B cell (primary cell): ENCODE results near the gene HHIPL1. TPM values are rescaled to one million over a fixed set of nuclear protein-coding genes. Genes with fewer than 3 reads are reported as not detected.

Experiments used
- ATAC-seq: fragments of 200-7000 bp; cut with Tn5 transposase; one replicate; pipeline ENCODE4 v1.10.0; 2021; ENCODE audit warnings: low read depth, mild to moderate bottlenecking, moderate number of reproducible peaks, moderate library complexity
- CTCF ChIA-PET: fragments of 350-600 bp; sonication (Branson Sonifier 250); formaldehyde crosslinking; loops from one replicate; lab custom pipeline; 2021; ENCODE audit warnings: antibody characterized with exemption, inconsistent platforms; lab: Charles Lee
- POLR2A ChIA-PET: fragments of 350-600 bp; sonication (Branson Sonifier 250); formaldehyde crosslinking; loops from one replicate; lab custom pipeline; 2021; ENCODE audit warnings: antibody characterized with exemption; lab: Charles Lee
- DNase-seq: peaks from one replicate; pipeline ENCODE4 v3.0.0; 2013
- H2AFZ ChIP-seq: 2 replicates; pipeline ENCODE4 v1.6.1; 2012; ENCODE audit warnings: mild to moderate bottlenecking, low read depth, low read length; ENCODE audit not compliant: insufficient read depth, poor library complexity, severe bottlenecking
- H3K27ac ChIP-seq, 2 donors: 1 replicate in 1 of 2; 2 replicates in 1 of 2; pipeline ENCODE4 v1.5.1; 2012 to 2013; ENCODE audit warnings: low read length in 2 of 2, mild to moderate bottlenecking in 2 of 2, moderate library complexity in 1 of 2
- H3K27me3 ChIP-seq, 4 experiments: fragments of 200-600 bp in 1 of 4; sonication (generic) in 1 of 4; replicated peaks in 1 of 4; 1 replicate in 2 of 4; 2 replicates in 2 of 4; pipeline versions ENCODE4 v1.6.1 to v1.7.0; 2013 to 2016; ENCODE audit warnings: low read length in 3 of 4, mild to moderate bottlenecking in 2 of 4, mixed read lengths in 1 of 4, moderate library complexity in 1 of 4; ENCODE audit not compliant: insufficient read depth in 4 of 4, control insufficient read depth in 3 of 4; ENCODE audit errors: control extremely low read depth in 1 of 4
- H3K36me3 ChIP-seq, 2 experiments: replicated peaks in 1 of 2; 1 replicate in 1 of 2; 2 replicates in 1 of 2; pipeline versions ENCODE4 v1.6.1 to v1.7.1; 2013; ENCODE audit warnings: low read length in 1 of 2; ENCODE audit not compliant: insufficient read depth in 2 of 2, control insufficient read depth in 1 of 2; ENCODE audit errors: control extremely low read depth in 1 of 2, extremely low read depth in 1 of 2
- H3K4me1 ChIP-seq, 2 donors: fragments of 200-600 bp in 1 of 2; sonication (generic) in 1 of 2; 1 replicate in 1 of 2; 2 replicates in 1 of 2; pipeline versions ENCODE4 v1.5.1 to v1.6.1; 2013 to 2017; ENCODE audit warnings: low read length in 2 of 2; ENCODE audit not compliant: control insufficient read depth in 2 of 2, insufficient read depth in 2 of 2
- H3K4me2 ChIP-seq: replicated peaks from 2 replicates; pipeline ENCODE3; 2012; ENCODE audit warnings: mild to moderate bottlenecking, low read depth, low read length; ENCODE audit not compliant: poor library complexity, severe bottlenecking
- H3K4me3 ChIP-seq, 5 experiments: fragments of 200-600 bp in 1 of 5; sonication (generic) in 1 of 5; 1 replicate in 3 of 5; 2 replicates in 2 of 5; pipeline versions ENCODE4 v1.5.1 to v1.7.0; 2011 to 2016; ENCODE audit warnings: low read length in 4 of 5, mild to moderate bottlenecking in 4 of 5, low read depth in 2 of 5, control low read depth in 1 of 5, moderate library complexity in 1 of 5; ENCODE audit not compliant: insufficient read depth in 1 of 5; ENCODE audit errors: control extremely low read depth in 1 of 5, extremely low read depth in 1 of 5
- H3K79me2 ChIP-seq: fragments of 200-600 bp; sonication (generic); one replicate; pipeline ENCODE4 v1.6.0; 2016; ENCODE audit warnings: low read length; ENCODE audit not compliant: control insufficient read depth, insufficient read depth
- H3K9ac ChIP-seq: fragments of 200-600 bp; sonication (generic); 2 replicates; pipeline ENCODE4 v1.6.1; 2017; ENCODE audit warnings: mild to moderate bottlenecking, low read length, moderate library complexity
- H3K9me3 ChIP-seq, 3 donors: one replicate each; pipeline versions ENCODE4 v1.6.1 to v1.7.1; 2013; ENCODE audit warnings: low read length in 2 of 3; ENCODE audit not compliant: control insufficient read depth in 2 of 3, insufficient read depth in 1 of 3; ENCODE audit errors: control extremely low read depth in 1 of 3
- H4K20me1 ChIP-seq: 2 replicates; pipeline ENCODE4 v1.6.0; 2012; ENCODE audit warnings: mild to moderate bottlenecking, low read length; ENCODE audit not compliant: insufficient read depth, control insufficient read depth, poor library complexity, severe bottlenecking
- H3K27ac Mint-ChIP-seq: one replicate; pipeline ENCODE4 v1.8.0; 2021; ENCODE audit warnings: mixed read lengths
- H3K27me3 Mint-ChIP-seq: one replicate; pipeline ENCODE4 v1.8.0; 2021; ENCODE audit warnings: mixed read lengths
- H3K4me1 Mint-ChIP-seq: one replicate; pipeline ENCODE4 v1.8.0; 2021; ENCODE audit warnings: mixed read lengths
- H3K4me3 Mint-ChIP-seq: one replicate; pipeline ENCODE4 v1.8.0; 2021; ENCODE audit warnings: mixed read lengths
- H3K9me3 Mint-ChIP-seq: one replicate; pipeline ENCODE4 v1.8.0; 2022; ENCODE audit warnings: mixed read lengths; ENCODE audit not compliant: insufficient read depth
- EZH2 ChIP-seq: IDR thresholded peaks from 2 replicates; pipeline ENCODE4 v1.6.1; 2012; ENCODE audit warnings: borderline replicate concordance, low read depth, mild to moderate bottlenecking, moderate library complexity, low read length; ENCODE audit not compliant: insufficient read depth, poor library complexity, severe bottlenecking
- whole genome bisulfite sequencing: methylation state at CpG from one replicate; pipeline ENCODE4 v1.1.5; 2013; ENCODE audit warnings: missing lambda C conversion rate; ENCODE audit not compliant: insufficient coverage; 5-methylcytosine and 5-hydroxymethylcytosine counted together
- intact Hi-C: fragments of 100-400 bp; cut with micrococcal nuclease; formaldehyde crosslinking; loops from one replicate; pipeline ENCODE4 v1.10.0; 2022
- polyA plus RNA-seq: library from polyadenylated mRNA; depleted of rRNA; stranded (reverse); fragments of >200 nt; gene quantifications from 2 replicates; pipeline ENCODE4 v1.2.3, GENCODE V29; 2012
- total RNA-seq, 2 donors: library from RNA; stranded (reverse); fragments of 120-200 nt in 1 of 2; gene quantifications; 1 replicate in 1 of 2; 2 replicates in 1 of 2; pipeline versions ENCODE4 v1.2.3 to v1.2.4, GENCODE V29; 2013 to 2022
- TF ChIP-seq, protein P1 (sequence below): fragments of 200-600 bp; IDR thresholded peaks from one replicate; pipeline ENCODE4 v1.8.0; 2022; ENCODE audit warnings: antibody characterized with exemption, mild to moderate bottlenecking

HHIPL1 gene
- total and polyA plus RNA-seq, 2 donors (not counting 1 experiment from before 2014, with no cell fraction given) = not detected

DNA sequence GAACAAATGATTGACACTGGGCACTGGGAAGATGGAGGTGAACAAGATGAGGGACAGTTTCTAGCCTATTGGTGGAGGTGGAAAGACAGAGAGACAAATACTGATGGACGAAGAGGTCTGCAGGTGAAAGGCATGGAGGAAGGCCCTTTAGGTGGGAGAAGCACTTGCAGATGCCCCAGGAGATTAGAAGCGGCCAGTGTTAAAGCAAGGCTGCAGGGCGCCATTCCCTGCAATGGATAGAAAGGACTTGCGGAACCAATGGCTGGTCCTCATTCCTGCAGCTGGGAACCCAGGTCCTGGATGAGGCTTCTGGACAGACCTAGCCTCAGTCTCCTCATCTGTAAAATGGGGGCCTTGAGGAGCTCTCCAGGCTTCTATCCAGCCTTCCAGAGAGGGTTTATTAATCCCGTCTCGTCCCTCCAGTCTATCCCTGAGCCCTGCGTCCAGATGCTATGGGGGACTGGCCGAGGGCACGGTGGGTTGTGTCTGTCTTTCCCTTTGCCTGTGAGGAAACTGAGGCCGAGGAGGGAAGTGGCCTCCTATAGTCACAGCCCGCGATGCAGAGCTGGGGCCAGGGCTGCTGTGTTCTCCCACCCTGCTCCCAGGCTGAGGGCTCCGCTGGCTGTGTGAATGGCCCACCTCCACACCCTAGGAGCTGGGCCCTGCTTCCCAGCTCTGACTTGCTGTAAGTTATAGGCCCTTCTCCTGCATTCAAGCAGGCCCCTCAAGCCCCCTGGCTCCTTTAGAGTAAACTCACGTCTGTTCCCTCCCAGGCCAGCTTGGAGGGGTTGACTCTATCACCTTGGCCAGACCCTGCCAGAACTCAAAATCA lies 72.1 kb downstream of the HHIPL1 start:
- H3K9me3 Mint-ChIP-seq = no peaks in the 10 kb centered on the region
- peaks cover 8% of the 10 kb centered on the region for H3K27me3 Mint-ChIP-seq
- DNase-seq (no peak), ATAC-seq (no peak)
- H4K20me1 ChIP-seq = no peaks in the 10 kb centered on the region
- H3K27ac Mint-ChIP-seq = no peak overlapping the region
- no peak overlapping the region for H3K4me3 ChIP-seq
- CTCF ChIA-PET = no interaction called here
- H2AFZ ChIP-seq = no peak overlapping the region
- H3K4me1 Mint-ChIP-seq = no peaks in the 10 kb centered on the region
- no peak overlapping the region for H3K4me3 Mint-ChIP-seq
- H3K4me2 ChIP-seq = no peak overlapping the region
- no peak overlapping the region for H3K27ac ChIP-seq
- H3K79me2 ChIP-seq = no peaks in the 10 kb centered on the region
- no peaks in the 10 kb centered on the region for H3K4me1 ChIP-seq
- peaks cover 0 to 3% (median 0%) of the 10 kb centered on the region in 4 experiments for H3K27me3 ChIP-seq
- TF ChIP-seq EZH2 = no peak
- TF ChIP-seq, protein P1, sequence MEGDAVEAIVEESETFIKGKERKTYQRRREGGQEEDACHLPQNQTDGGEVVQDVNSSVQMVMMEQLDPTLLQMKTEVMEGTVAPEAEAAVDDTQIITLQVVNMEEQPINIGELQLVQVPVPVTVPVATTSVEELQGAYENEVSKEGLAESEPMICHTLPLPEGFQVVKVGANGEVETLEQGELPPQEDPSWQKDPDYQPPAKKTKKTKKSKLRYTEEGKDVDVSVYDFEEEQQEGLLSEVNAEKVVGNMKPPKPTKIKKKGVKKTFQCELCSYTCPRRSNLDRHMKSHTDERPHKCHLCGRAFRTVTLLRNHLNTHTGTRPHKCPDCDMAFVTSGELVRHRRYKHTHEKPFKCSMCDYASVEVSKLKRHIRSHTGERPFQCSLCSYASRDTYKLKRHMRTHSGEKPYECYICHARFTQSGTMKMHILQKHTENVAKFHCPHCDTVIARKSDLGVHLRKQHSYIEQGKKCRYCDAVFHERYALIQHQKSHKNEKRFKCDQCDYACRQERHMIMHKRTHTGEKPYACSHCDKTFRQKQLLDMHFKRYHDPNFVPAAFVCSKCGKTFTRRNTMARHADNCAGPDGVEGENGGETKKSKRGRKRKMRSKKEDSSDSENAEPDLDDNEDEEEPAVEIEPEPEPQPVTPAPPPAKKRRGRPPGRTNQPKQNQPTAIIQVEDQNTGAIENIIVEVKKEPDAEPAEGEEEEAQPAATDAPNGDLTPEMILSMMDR = no peak
- WGBS = 93% methylated on average over 14 of the region's 14 CpGs
- H3K9ac ChIP-seq = no peak overlapping the region
- intact Hi-C loops = no loop called here
- POLR2A ChIA-PET = no interaction called here
- H3K36me3 ChIP-seq = no peaks in the 10 kb centered on the region
- H3K9me3 ChIP-seq = no peaks in the 10 kb centered on the region

DNA sequence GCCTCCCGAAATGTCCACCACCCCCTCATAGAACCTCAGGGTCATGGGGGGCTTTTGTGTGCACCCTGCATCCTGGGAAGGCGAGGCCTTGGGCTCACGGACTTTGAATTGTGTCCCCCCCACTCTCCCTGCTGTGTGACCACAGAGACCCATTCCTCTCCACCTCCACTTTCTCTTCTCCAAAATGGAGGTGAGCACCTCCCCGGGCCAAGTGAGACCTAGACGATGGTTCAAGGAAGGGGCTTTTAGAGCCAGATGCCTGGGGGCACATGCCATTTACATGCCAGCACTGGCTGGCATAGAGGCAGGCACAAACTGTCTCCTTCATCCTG lies 72.7 kb downstream of the HHIPL1 start:
- Mint-ChIP-seq H3K27me3 (peaks cover 12% of the 10 kb centered on the region), H3K27ac (no peak overlapping the region), H3K9me3 (no peaks in the 10 kb centered on the region), H3K4me1 (no peaks in the 10 kb centered on the region), H3K4me3 (no peak overlapping the region)
- ATAC-seq (no peak), DNase-seq (no peak)
- WGBS = 89% methylated on average over 5 of the region's 5 CpGs
- H3K4me2 ChIP-seq = no peak overlapping the region
- TF ChIP-seq, protein P1 = no peak
- no peak for TF ChIP-seq EZH2
- H3K4me3 ChIP-seq = no peak overlapping the region
- no peaks in the 10 kb centered on the region for H4K20me1 ChIP-seq
- intact Hi-C loops = no loop called here
- H3K9ac ChIP-seq = no peak overlapping the region
- no peaks in the 10 kb centered on the region for H3K9me3 ChIP-seq
- H2AFZ ChIP-seq = no peak overlapping the region
- CTCF ChIA-PET = no interaction called here
- POLR2A ChIA-PET = no interaction called here
- no peaks in the 10 kb centered on the region for H3K4me1 ChIP-seq
- H3K27ac ChIP-seq = no peak overlapping the region
- peaks cover 0 to 3% (median 0%) of the 10 kb centered on the region in 4 experiments for H3K27me3 ChIP-seq
- H3K79me2 ChIP-seq = no peaks in the 10 kb centered on the region
- no peaks in the 10 kb centered on the region for H3K36me3 ChIP-seq
